WI38 (cell line): Measurements from ENCODE around the gene CHAD.

Experiments used
- H3K4me3 ChIP-seq: 2 replicates; pipeline ENCODE4 v1.5.1; 2011; ENCODE audit warnings: low read depth, mild to moderate bottlenecking, control low read depth, low read length
- CTCF ChIP-seq: IDR thresholded peaks from 2 replicates; pipeline ENCODE4 v1.5.1; 2012; ENCODE audit warnings: low read depth, mild to moderate bottlenecking, control low read depth, low read length

The CHAD gene

GRCh38 chr17:50461550-50462132 is 7.0 kb downstream of the CHAD start:
- no peak overlapping the region for H3K4me3 ChIP-seq

GRCh38 chr17:50460831-50461526 is 7.7 kb downstream of the CHAD start:
- no peak overlapping the region for H3K4me3 ChIP-seq
- no peak for TF ChIP-seq CTCF

More at GRCh38 chr17:50461550-50462132, 7.0 kb downstream of the CHAD start:
- TF ChIP-seq CTCF = no peak

DNA sequence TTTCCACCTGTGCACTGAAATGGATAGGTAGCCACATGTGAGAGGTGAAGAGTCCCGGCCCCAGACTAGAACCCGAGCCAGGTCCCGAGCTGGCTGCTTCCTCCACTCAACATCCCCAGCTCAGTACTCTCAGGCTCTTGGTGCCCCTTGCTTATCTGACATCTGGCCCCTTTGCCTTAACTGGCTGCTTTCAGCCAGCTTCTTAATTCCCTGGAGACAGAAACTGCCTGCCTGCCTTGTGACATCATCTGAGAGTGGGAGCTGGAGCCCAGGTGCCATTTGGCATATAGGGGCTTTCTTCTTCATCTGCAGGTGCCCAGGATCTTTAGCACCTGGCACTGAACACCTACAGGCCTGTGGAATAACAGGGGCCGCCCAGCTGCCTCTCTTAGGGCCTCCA is 8.9 kb downstream of the CHAD start:
- H3K4me3 ChIP-seq = no peak overlapping the region
- no peak for TF ChIP-seq CTCF

GRCh38 chr17:50458701-50459676 is 9.7 kb downstream of the CHAD start:
- no peak overlapping the region for H3K4me3 ChIP-seq
- TF ChIP-seq CTCF = no peak

- TF ChIP-seq CTCF = no peak
- H3K4me3 ChIP-seq = no peak overlapping the region
Measured at GRCh38 chr17:50458270-50458669, 10.4 kb downstream of the CHAD start.

GRCh38 chr17:50457621-50458020 is 11.1 kb downstream of the CHAD start:
- H3K4me3 ChIP-seq = no peak overlapping the region
- TF ChIP-seq CTCF = no peak
